ENCODE data around the gene MRPL33. TPM values are rescaled to one million over a fixed set of nuclear protein-coding genes. Genes with fewer than 3 reads are reported as not detected.
A peak's percentile ranks its signal among the peaks of the same experiment; 100 is the strongest.

Gene MRPL33
- total and polyA plus RNA-seq, 2 of the 13 experiments (the other 11 are each of a cell fraction or from before 2014, with no cell fraction given): 69.7 to 218 TPM

DNA sequence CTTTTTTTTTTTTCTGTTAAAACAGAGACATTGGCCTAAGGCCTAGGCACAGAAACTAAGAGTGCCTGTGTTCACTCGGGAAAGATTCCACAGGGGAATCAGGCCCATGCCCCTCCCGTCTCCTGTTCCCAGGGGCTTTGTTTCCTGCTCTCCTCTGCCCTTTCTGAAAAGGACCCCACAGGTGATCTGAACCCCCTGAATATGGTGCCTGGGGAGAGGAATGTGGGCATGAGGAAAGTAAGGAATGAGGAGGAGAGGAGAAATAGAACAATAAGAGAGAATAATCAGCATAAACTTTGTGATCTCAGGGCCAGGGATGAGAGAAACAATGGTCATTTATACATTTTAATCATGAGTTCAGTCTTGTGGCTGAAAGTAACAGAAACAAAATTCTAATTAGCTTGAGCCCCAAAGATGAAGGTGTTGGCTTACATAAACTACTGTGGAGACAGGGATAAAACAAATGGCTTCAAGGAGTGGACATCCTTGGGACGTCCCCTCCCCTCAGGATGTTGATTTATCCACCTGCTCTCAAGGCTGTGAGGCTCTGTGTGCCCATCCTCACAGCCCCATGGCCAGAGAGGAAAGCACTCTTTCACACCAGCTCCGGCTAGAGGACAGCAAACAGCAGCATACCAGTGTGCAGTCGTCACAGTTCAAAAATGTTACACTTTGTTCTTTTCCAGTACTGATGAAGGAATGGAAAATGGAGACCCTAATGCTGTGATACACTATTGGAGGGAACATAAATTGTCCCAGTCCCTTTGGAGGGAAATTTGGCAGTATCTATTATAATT, 46.4 kb upstream of the MRPL33 start (continued):
- no peak for TF ChIP-seq ZNF276 (CRISPR knock-in tag; IDR thresholded peaks at IDR 0.05; ENCODE audit: low read depth)
- TF ChIP-seq REXO4 (CRISPR knock-in tag; IDR thresholded peaks at IDR 0.05; ENCODE audit: borderline replicate concordance): no peak
- no peak for TF ChIP-seq POGK (CRISPR knock-in tag; conservative IDR thresholded peaks at IDR 0.05)
- TF ChIP-seq ATF1 (CRISPR knock-in tag; IDR thresholded peaks at IDR 0.05): peak; percentile 42; the same call in 1 of the 2 replicates
- no peak for TF ChIP-seq ARNT2 (CRISPR knock-in tag; IDR thresholded peaks at IDR 0.05; ENCODE audit: low read depth)
- no peak for TF ChIP-seq ZNF615 (CRISPR knock-in tag; IDR thresholded peaks at IDR 0.05; ENCODE audit: borderline replicate concordance)
- peak; percentile 37; the same call in 1 of the 2 replicates for TF ChIP-seq GLI4 (CRISPR knock-in tag; IDR thresholded peaks at IDR 0.05; ENCODE audit: borderline replicate concordance)
- TF ChIP-seq DBP (CRISPR knock-in tag; IDR thresholded peaks at IDR 0.05; ENCODE audit: not compliant biosample characterization): no peak
- TF ChIP-seq ZNF749 (CRISPR knock-in tag; IDR thresholded peaks at IDR 0.05; ENCODE audit: borderline replicate concordance): no peak
- peak; percentile 49; the same call in 1 of the 2 replicates for TF ChIP-seq TBX3 (IDR thresholded peaks at IDR 0.05; ENCODE audit: borderline replicate concordance)
- TF ChIP-seq HNRNPL (IDR thresholded peaks at IDR 0.05; ENCODE audit: low read depth, low read length): no peak
- TF ChIP-seq HES4 (CRISPR knock-in tag; IDR thresholded peaks at IDR 0.05; ENCODE audit: borderline replicate concordance): no peak
- TF ChIP-seq FOXA3 (CRISPR knock-in tag; IDR thresholded peaks at IDR 0.05): peak; percentile 81
- TF ChIP-seq ZSCAN31 (CRISPR knock-in tag; IDR thresholded peaks at IDR 0.05; ENCODE audit: low read depth): 0 out of 2 replicates have a peak, but pooled peaks have one; percentile 33
- TF ChIP-seq, protein P1, sequence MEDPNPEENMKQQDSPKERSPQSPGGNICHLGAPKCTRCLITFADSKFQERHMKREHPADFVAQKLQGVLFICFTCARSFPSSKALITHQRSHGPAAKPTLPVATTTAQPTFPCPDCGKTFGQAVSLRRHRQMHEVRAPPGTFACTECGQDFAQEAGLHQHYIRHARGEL (CRISPR knock-in tag; IDR thresholded peaks at IDR 0.05): no peak
- TF ChIP-seq SCMH1 (CRISPR knock-in tag; IDR thresholded peaks at IDR 0.05; ENCODE audit: borderline replicate concordance): no peak
- no peak for TF ChIP-seq CCAR2 (optimal IDR thresholded peaks at IDR 0.05; ENCODE audit: low read depth, low read length)
- TF ChIP-seq GTF3A (CRISPR knock-in tag; conservative IDR thresholded peaks at IDR 0.05): no peak
- peak in 1 of 2 experiments; percentile 55; a peak in 1 of 4 replicates for TF ChIP-seq ATF4 (CRISPR knock-in tag; IDR thresholded peaks at IDR 0.05)
- TF ChIP-seq EZH2 (conservative IDR thresholded peaks at IDR 0.05; ENCODE audit: low read depth, low read length): no peak
- TF ChIP-seq ZBTB26 (CRISPR knock-in tag; IDR thresholded peaks at IDR 0.05; ENCODE audit: borderline replicate concordance): 0 out of 2 replicates have a peak, but pooled peaks have one; percentile 41
